SHP77 (cell line): ENCODE results near the gene ID1.

Source experiments
- DNase-seq, 2 experiments: peaks; one replicate each; lab custom pipeline; 2025; lab: John Stamatoyannopoulos, UW

Gene ID1

GRCh38 chr20:31605031-31605901 lies at the start of gene ID1:
ID1 (plus strand) TSS chr20:31605289; CDS start chr20:31605388, 99 bp downstream.
- peak; percentile 95 for DNase-seq

GRCh38 chr20:31559704-31560093 lies 45.4 kb upstream of the ID1 start:
- no peak for DNase-seq

GRCh38 chr20:31560094-31560745 lies 44.9 kb upstream of the ID1 start:
- peak; percentile 57 to 66 for DNase-seq

- DNase-seq, result no peak
Measured at GRCh38 chr20:31560746-31561598, 44.1 kb upstream of the ID1 start.

GRCh38 chr20:31562241-31562640 lies 42.8 kb upstream of the ID1 start:
- no peak for DNase-seq

GRCh38 chr20:31564284-31564683 lies 40.8 kb upstream of the ID1 start:
- DNase-seq, result no peak

- no peak for DNase-seq
Measured at GRCh38 chr20:31565699-31566318, 39.3 kb upstream of the ID1 start.

- DNase-seq, result no peak
Measured at GRCh38 chr20:31566319-31566657, 38.8 kb upstream of the ID1 start.

GRCh38 chr20:31566658-31567379 lies 38.3 kb upstream of the ID1 start:
- peak; percentile 68 to 81 for DNase-seq

- no peak for DNase-seq
Measured at GRCh38 chr20:31567380-31567720, 37.7 kb upstream of the ID1 start.

GRCh38 chr20:31568041-31568731 lies 36.9 kb upstream of the ID1 start:
- DNase-seq, result no peak

GRCh38 chr20:31568773-31569162 lies 36.3 kb upstream of the ID1 start:
- DNase-seq, result peak; percentile 19 to 53

- peak; percentile 39 to 71 for DNase-seq
Measured at GRCh38 chr20:31569163-31570020, 35.7 kb upstream of the ID1 start.

GRCh38 chr20:31570021-31570463 lies 35.0 kb upstream of the ID1 start:
- no peak for DNase-seq

- peak; percentile 75 to 80 for DNase-seq
Measured at GRCh38 chr20:31570735-31571617, 34.1 kb upstream of the ID1 start.

- peak; percentile 68 to 80 for DNase-seq
Measured at GRCh38 chr20:31572042-31572700, 32.9 kb upstream of the ID1 start.

GRCh38 chr20:31572701-31573554 lies 32.2 kb upstream of the ID1 start:
- peak; percentile 93 to 99 for DNase-seq
